Gastroesophageal sphincter (tissue), 4 donors: ENCODE measurements around the gene INSL3. TPM values are rescaled to one million over a fixed set of nuclear protein-coding genes. Genes with fewer than 3 reads are reported as not detected.
"Not testable (repeated sequence)": the region's sequence is repeated elsewhere in the genome, so short reads cannot be mapped to it uniquely, and the experiment has no call there.

Experiments used
- ATAC-seq: fragments of 150-250 bp; one replicate; pipeline ENCODE4 v1.9.1; 2016; ENCODE audit warnings: mild to moderate bottlenecking, moderate library complexity
- H3K27ac ChIP-seq, 4 donors: fragments of 200-600 bp; sonication (generic) in 3 of 4; 1 replicate in 3 of 4; 2 replicates in 1 of 4; pipeline ENCODE4 v1.5.1; 2016 to 2019
- H3K27me3 ChIP-seq: fragments of 200-600 bp; sonication (generic); one replicate; pipeline ENCODE4 v1.5.1; 2019
- H3K36me3 ChIP-seq, 2 donors: fragments of 200-600 bp; sonication (generic); one replicate each; pipeline ENCODE4 v1.5.1; 2019; ENCODE audit warnings: control low read depth in 1 of 2
- H3K4me1 ChIP-seq, 3 donors: fragments of 200-600 bp; sonication (generic); 1 replicate in 2 of 3; 2 replicates in 1 of 3; pipeline ENCODE4 v1.5.1; 2016 to 2019; ENCODE audit warnings: control low read depth in 2 of 3
- H3K4me3 ChIP-seq, 2 donors: fragments of 200-600 bp; sonication (generic); one replicate each; pipeline ENCODE4 v1.5.1; 2019; ENCODE audit warnings: mild to moderate bottlenecking in 1 of 2, moderate library complexity in 1 of 2
- H3K9me3 ChIP-seq, 3 donors: fragments of 200-600 bp; sonication (generic); one replicate each; pipeline ENCODE4 v1.5.1; 2017 to 2019; ENCODE audit warnings: control low read depth in 2 of 3
- EP300 ChIP-seq: sonication (generic); formaldehyde crosslinking; IDR thresholded peaks from one replicate; pipeline ENCODE4 v1.6.1; 2017; ENCODE audit warnings: antibody characterized with exemption, mild to moderate bottlenecking
- POLR2A ChIP-seq, 2 donors: fragments of 450-650 bp; IDR thresholded peaks; one replicate each; pipeline ENCODE4 v1.6.1; 2017; ENCODE audit warnings: antibody characterized with exemption in 2 of 2, mild to moderate bottlenecking in 2 of 2, moderate library complexity in 1 of 2
- POLR2AphosphoS5 ChIP-seq: sonication (generic); formaldehyde crosslinking; IDR thresholded peaks from one replicate; pipeline ENCODE4 v1.6.1; 2017; ENCODE audit warnings: antibody characterized with exemption
- WGBS, 2 donors: methylation state at CpG; one replicate each; pipeline ENCODE4 v1.1.5; 2018; ENCODE audit warnings: low coverage in 1 of 2; 5-methylcytosine and 5-hydroxymethylcytosine counted together
- total RNA-seq, 4 donors: library from RNA; depleted of rRNA; stranded (reverse); fragments of >200 nt; gene quantifications; one replicate each; pipeline ENCODE4 v1.1.0, GENCODE V29; 2016
- TF ChIP-seq, protein P1 (sequence below), 4 experiments: fragments of 200-600 bp in 2 of 4; fragments of 450-650 bp in 2 of 4; sonication (generic) in 1 of 4; IDR thresholded peaks; one replicate each; pipeline ENCODE4 v1.5.1; 2017 to 2019; ENCODE audit warnings: antibody characterized with exemption in 4 of 4, mild to moderate bottlenecking in 2 of 4, moderate library complexity in 2 of 4

The INSL3 gene
- total RNA-seq, 4 donors from 2014 or later: not detected

DNA sequence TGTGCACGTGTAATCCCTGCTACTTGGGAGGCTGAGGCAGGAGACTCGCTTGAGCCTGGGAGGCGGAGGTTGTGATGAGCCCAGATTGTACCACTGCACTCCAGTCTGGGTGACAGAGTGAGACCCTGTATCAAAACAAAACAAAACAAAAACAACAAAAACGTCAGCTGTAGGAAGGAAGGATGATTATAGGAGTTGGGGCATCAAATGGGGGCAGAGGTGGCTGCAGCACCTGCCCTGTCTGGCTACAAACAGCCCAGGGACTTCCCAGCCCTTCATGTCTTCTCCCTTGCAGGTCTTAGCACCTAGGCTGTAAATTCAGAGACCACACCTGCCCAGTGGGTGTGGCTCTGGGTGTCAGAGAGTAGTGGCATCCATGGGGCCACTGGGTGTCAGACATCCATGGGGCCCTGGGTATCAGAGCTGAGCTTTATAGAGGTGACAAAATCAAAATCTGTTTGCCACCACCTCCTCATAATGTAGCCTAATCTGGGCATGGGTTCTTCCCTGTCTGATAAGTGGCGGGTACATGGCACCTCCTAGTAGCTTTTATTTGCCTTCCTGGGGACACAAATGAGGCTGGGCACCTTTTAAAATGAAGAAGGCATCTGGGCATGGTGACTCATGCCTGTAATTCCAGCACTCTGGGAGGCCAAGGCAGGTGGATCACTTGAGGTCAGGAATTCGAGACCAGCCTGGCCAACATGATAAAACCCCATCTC is 31.1 kb downstream of the INSL3 start:
- Histone ChIP-seq H3K4me1 (peaks cover 0 to 6% (median 0%) of the 10 kb centered on the region in 3 donors), H3K4me3 (no peak overlapping the region), H3K27me3 (peaks cover 52% of the 10 kb centered on the region), H3K27ac (no peak overlapping the region), H3K36me3 (no peaks in the 10 kb centered on the region), H3K9me3 (no peaks in the 10 kb centered on the region)
- TF ChIP-seq POLR2AphosphoS5 (no peak), POLR2A (IDR thresholded peaks at IDR 0.05) (no peak), EP300 (no peak)
- TF ChIP-seq, protein P1, sequence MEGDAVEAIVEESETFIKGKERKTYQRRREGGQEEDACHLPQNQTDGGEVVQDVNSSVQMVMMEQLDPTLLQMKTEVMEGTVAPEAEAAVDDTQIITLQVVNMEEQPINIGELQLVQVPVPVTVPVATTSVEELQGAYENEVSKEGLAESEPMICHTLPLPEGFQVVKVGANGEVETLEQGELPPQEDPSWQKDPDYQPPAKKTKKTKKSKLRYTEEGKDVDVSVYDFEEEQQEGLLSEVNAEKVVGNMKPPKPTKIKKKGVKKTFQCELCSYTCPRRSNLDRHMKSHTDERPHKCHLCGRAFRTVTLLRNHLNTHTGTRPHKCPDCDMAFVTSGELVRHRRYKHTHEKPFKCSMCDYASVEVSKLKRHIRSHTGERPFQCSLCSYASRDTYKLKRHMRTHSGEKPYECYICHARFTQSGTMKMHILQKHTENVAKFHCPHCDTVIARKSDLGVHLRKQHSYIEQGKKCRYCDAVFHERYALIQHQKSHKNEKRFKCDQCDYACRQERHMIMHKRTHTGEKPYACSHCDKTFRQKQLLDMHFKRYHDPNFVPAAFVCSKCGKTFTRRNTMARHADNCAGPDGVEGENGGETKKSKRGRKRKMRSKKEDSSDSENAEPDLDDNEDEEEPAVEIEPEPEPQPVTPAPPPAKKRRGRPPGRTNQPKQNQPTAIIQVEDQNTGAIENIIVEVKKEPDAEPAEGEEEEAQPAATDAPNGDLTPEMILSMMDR (IDR thresholded peaks at IDR 0.05): no peak
- ATAC-seq: no peak
- WGBS, 2 donors: 49 to 69% methylated on average over 3 to 5 of the region's 6 CpGs

DNA sequence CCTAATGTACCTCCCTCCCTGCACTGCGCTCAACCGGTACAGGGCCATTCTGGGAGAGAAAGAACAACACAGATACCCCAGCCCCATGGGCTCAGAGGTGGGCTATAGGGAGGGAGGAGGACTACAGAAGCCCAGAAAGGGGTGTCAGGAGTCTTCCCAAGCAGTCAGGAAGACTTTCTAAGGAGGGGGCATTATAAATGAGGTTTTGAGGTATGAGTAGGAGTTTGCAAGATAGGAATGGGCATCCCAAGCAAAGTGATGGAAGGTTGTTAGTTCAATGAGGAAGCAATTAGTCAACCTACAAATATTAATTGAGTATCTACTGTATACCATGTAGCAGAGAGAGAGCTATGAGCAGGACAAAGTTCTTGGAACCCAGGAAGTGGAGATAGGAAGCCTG is 32.7 kb downstream of the INSL3 start:
- Histone ChIP-seq H3K27me3 (peaks cover 51% of the 10 kb centered on the region), H3K27ac (no peak overlapping the region), H3K9me3 (no peaks in the 10 kb centered on the region), H3K4me3 (no peak overlapping the region), H3K4me1 (peaks cover 0 to 6% (median 0%) of the 10 kb centered on the region in 3 donors), H3K36me3 (no peaks in the 10 kb centered on the region)
- no peak for ATAC-seq
- TF ChIP-seq, protein P1 (IDR thresholded peaks at IDR 0.05): no peak
- no peak for TF ChIP-seq POLR2A (IDR thresholded peaks at IDR 0.05)
- no peak for TF ChIP-seq EP300
- no peak for TF ChIP-seq POLR2AphosphoS5
- 80% methylated on average over 1 of the region's 2 CpGs for WGBS, 2 donors

DNA sequence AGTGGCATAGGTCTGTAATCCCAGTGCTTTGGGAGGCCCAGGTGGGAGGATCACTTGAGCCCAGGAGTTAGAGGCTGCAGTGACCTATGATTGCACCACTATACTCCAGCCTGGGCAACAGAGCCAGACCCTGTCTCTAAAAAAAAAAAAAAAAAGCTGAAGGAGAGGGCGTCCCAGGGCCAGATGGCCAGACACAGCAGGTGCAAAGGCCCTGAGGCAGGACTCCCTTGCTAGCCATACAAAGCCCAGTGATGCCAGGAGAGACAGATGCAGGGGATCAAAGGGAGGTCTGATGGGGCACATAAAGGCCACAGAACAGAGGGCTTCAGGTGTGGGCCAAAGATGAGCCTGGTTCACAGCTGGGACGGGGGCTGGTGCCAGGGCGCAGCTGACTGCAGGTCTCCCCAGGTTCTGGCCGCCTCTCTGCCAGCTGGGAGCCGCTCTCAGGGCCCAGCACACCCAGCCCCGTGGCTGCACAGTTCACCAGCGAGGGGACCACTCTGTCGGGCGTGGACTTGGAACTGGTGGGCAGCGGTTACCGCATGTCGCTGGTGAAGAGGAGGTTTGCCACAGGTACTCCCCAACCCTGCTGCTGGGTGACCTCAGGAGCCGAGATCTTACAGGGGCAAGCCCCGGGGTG is 33.9 kb downstream of the INSL3 start:
- Histone ChIP-seq H3K27me3 (peaks cover 52% of the 10 kb centered on the region), H3K4me1 (peaks cover 0 to 6% (median 0%) of the 10 kb centered on the region in 3 donors), H3K36me3 (no peaks in the 10 kb centered on the region), H3K27ac (no peak overlapping the region), H3K4me3 (no peak overlapping the region), H3K9me3 (no peaks in the 10 kb centered on the region)
- no peak for TF ChIP-seq EP300
- TF ChIP-seq, protein P1 (IDR thresholded peaks at IDR 0.05): no peak
- no peak for TF ChIP-seq POLR2AphosphoS5
- TF ChIP-seq POLR2A (IDR thresholded peaks at IDR 0.05): no peak
- no peak for ATAC-seq
- WGBS, 2 donors: 100% methylated on average over 1 of the region's 14 CpGs; no CpG with 5 or more reads in 1 of the 2 donors

DNA sequence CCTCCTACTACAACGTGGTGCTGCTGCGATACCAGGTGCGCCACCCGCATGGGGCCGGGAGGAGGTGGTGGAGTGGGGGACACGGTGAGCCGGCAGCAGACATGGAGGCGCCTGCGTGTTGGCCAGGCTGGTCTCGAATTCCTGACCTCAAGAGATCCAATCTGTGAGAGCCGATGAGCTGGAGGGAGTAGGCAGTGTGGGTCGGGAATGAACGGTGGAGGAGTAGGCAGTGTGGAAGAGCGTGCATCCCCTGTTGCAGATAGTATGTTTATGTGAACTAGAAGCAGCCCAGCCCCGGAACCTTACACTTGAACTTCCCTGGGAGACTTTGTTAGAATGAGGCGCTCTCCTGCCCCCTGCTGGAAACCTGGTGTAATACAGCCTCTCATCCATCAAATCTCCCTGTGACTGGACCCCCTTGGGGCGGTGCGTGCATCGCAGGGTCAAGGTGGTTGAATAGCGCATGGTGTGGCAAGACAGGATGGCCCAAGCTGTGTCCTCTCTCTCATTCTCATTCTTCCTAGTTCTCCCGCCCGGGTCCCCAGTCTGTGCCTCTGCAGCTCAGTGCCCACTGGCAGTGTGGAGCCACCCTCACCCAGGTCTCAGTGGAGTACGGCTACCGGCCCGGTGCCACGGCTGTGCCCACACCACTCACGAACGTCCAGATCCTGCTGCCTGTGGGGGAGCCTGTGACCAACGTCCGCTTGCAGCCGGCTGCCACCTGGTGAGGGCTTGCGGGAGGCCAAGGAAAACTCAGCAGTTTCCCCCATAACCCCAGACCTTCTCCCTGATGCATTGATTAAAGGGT is 36.9 kb downstream of the INSL3 start:
- Histone ChIP-seq H3K27me3 (peaks cover 74% of the 10 kb centered on the region), H3K36me3 (no peaks in the 10 kb centered on the region), H3K9me3 (no peaks in the 10 kb centered on the region), H3K4me3 (no peak overlapping the region), H3K4me1 (peaks cover 0 to 9% (median 0%) of the 10 kb centered on the region in 3 donors), H3K27ac (no peak overlapping the region)
- no peak for ATAC-seq
- TF ChIP-seq, protein P1 (IDR thresholded peaks at IDR 0.05): peak in 3 of 4 experiments; percentile 57 to 71 (median 57)
- TF ChIP-seq EP300: no peak
- 4 to 34% methylated on average over 5 to 7 of the region's 32 CpGs for WGBS, 2 donors

DNA sequence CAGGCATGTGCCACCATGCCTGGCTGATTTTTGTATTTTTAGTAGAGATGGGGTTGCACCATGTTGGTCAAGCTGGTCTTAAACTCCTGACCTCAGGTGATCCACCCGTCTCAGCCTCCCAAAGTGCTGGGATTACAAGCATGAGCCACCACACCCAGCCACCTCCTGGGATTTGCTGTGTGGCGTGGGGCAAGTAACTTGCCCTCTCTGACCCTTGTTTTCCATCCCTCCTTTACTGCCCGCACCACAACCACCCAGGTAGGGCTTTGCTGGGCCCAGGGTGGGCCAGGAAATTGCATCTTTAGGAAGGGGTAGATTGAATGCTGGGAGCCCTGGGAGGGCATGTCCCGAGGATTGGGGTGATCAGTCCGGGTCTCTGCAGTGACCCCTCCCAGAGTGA is 37.6 kb downstream of the INSL3 start:
- peaks cover 74% of the 10 kb centered on the region for H3K27me3 ChIP-seq
- H3K36me3 ChIP-seq, H3K4me3 ChIP-seq, H3K27ac ChIP-seq, H3K9me3 ChIP-seq, ATAC-seq: not testable (repeated sequence)
- H3K4me1 ChIP-seq: peaks cover 0 to 16% (median 0%) of the 10 kb centered on the region in 3 donors
- WGBS, 2 donors: 31% methylated on average over 3 of the region's 5 CpGs; no CpG with 5 or more reads in 1 of the 2 donors
